ENCODE results near the gene ARHGEF16. TPM values are rescaled to one million over a fixed set of nuclear protein-coding genes. Genes with fewer than 3 reads are reported as not detected.

Gene ARHGEF16
- total RNA-seq, 1 donor from 2014 or later, result 1.7 TPM

DNA sequence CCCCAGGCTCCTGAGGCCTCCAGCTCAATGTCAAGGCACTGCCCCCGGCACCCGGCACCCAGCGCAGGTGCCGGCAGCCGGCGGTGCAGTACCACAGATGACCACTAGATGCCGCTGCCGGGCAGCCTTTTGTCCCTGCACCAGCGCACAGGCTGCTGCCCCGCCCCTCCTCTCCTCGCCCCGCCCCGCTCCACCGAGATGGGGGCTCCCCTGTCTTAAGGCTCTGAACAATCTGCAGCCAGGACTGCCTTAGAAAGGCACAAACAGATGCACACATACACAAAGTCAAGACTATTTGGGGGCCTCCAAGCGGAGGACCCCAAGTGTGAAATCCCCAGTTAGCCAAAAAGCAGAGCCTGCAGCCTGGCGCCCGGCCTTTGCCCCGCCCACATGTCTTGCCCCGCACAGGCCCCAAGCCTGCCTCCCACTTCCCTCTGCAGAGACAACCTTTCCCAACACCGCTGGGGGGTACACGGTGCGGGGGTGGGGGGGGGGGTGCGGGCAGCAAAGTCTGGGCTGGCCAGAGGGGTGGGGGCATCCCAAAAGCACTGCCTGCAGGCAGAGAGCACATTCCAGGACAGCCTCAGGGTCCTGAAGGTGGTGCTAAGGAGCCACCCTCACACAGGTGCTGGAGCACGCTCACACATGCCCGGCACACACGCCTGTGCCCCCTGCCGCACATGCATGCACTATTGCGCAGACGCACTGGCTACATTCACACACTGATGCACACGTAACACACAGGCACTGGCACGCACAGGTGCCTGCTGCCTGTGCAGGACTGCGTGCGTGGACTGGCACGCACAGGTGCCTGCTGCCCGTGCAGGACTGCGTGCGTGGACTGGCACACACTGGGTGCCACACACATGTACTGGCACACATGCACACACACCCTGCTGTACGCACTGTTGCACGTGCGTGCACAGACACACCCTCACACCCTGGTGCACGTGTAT is 37.1 kb downstream of the ARHGEF16 start:
- DNase-seq (peak; percentile 87), ATAC-seq (peak; percentile 85)
- intact Hi-C loops (cut with micrococcal nuclease), result loop anchor here (5.0 kb wide), 1 partner anchor 126 kb away; no protein-coding TSS in a partner anchor

DNA sequence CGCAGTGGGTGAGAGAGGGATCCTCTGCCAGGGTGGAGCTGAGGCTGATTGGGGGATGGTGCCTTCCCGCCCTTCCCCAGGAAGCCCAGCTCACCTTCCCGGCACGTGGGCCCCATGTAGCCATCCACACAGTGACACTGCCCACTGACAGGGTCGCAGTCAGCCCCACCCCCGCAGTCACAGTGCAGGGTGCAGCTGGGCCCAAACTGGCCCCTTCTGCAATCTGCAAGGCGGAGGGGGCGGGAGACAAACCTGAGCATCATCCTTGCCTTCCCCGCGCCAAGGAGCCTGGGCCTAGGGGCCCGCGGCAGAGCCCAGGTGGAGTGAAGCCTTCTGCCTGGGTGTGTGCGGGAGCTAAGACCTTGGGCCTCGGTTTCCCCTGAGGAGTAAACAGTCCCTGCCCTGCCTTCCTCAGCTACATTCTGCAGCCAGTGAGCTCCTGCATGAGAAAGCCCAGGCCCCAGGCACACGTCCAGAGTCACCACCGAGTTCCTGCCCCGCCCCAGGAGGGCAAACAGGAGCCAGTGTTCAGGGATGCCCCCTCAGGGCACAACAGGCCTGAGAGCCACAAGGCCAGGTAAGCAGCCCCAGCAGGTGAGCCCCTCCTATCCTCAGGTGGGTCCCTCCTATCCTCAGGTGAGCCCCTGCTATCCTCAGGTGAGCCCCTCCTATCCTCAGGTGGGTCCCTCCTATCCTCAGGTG is 38.2 kb downstream of the ARHGEF16 start:
- intact Hi-C loops (cut with micrococcal nuclease), result loop anchor here (5.0 kb wide), 1 partner anchor 125 kb away; no protein-coding TSS in a partner anchor
- ATAC-seq, result no peak

DNA sequence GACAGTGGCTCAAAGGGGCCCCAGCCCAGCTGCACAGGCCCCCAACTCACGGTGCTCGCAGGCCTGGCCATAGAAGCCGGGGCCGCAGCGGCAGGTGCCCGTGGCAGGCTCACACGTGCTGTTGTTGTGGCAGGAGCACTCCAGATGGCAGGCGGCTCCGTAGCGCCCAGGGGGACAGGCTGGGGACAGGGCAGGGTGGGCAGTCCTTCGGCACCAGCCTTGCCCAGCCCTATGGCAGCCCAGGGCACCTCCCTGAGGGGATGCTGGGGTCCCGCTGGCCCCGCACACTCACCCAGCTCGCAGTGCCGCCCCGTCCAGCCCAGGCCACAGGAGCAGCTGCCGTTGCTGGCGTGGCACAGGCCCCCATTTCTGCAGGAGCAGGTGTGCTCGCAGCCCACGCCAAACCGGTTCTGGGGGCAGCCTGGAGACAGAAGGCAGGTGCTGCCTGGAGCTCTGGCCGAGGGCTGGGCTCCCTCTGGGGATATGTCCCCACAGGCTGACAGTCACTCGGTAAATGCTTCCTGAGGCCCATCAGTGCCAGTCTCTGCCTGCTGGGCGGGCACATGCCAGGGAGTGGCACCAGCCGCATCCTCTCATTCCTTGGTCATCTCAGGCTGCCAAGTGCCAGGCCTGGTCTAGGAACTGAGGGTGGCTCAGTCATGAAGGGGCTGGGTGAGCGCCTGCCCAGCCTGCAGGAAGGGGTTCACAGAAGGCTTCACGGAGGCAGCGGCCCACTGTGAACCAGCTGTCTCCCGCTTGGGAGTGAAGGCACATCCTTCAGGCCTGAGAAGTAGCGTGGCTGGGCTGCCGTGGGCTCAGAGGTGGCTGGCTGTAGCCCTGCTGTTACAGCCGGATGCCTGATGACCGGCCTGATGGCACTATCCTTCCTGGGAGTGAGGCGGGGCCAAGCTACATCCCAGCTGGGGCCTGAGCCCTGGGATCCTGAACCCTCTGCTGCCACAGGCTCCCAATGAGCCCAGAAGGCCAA is 40.1 kb downstream of the ARHGEF16 start:
- ATAC-seq (no peak), DNase-seq (no peak)
- intact Hi-C loops (cut with micrococcal nuclease), result loop anchor here (5.0 kb wide), 1 partner anchor 123 kb away; no protein-coding TSS in a partner anchor

More for the DNA sequence above, 38.2 kb downstream of the ARHGEF16 start:
- DNase-seq, result no peak

DNA sequence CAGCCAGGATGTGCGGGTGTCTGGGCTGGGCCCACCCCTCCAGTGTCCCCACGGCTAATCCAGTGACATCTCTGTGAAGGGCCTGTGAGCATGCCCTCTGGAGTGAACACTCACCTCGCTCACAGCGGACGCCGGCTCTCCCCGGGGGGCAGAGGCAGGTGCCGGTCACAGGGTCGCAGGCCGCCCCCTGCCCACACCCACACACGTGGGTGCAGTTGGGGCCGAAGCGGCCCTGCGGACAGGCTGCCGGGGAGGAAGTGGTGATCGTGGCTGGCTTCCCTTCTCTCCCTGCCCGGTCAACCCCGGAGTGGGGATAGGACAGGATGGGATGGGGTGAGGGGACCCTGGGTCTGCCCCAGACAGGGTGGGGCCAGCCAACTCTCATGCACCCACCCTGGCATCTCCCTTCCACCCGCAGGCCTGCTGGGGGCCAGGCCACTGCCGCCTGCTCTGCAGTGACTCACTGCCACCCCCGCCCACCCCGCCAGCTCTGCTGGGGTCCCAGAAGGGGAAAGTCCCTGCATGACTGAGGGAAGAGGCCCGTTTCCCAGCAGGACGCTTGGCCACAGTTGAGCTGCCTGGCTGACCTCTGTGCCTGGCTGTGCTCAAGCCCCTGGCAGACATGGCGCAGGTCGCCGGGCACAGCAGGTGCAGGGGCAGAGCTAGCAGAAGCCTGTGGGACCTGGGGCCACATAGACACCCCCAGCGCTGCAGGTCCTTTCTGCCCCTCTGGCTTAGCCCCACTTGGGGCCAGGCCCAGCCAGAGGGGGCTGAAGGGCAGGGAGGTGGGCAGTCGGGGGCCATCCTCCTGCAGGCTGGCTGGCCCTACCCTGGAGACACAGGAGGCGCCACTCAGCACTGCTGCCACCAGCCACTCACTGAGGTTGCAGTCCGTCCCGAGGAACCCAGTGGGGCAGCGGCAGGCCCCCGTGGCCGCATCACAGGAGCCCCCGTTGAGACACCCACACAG is 41.6 kb downstream of the ARHGEF16 start:
- no peak for DNase-seq
- no peak for ATAC-seq
- intact Hi-C loops (cut with micrococcal nuclease), result no loop called here

DNA sequence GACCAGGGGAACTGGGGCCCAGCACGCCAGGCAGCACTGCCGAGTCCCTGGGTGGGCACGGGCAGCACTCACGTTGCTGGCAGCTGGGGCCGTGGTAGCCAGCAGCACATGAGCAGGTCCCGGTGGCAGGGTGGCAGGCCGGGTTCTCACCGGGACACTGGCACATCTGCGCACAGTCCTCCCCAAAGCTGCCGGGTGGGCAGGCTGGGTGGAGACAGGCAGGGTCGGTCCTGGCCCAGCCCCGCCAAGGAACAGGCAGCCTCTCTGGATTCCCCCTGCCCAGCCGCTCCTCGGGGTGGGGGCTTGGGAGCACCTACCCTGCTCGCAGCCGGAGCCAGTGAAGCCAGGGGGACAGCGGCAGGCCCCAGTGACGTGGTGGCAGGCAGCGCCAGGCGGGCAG is 42.5 kb downstream of the ARHGEF16 start:
- ATAC-seq (no peak), DNase-seq (no peak)
- intact Hi-C loops (cut with micrococcal nuclease), result no loop called here

DNA sequence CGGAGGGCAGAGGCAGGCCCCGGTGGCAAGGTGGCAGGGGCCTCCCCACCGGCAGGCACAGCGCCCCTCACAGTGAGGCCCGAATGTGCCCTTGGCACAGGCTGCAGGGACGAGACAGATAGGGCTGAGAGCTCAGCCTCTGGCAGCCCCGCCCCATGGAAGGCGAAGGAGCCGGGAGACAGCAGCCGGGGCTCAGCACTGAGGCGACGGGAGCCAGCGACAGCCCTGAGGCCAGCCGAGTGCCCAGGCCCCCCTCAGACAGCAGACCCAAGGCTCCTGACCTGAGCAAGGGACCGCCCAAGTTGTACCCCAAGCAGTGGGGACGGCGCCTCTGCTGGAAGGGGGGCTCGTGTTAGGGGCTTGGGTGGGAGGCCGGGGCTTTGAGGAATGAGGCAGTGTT is 43.1 kb downstream of the ARHGEF16 start:
- intact Hi-C loops (cut with micrococcal nuclease), result no loop called here
- no peak for ATAC-seq
- DNase-seq, result no peak

DNA sequence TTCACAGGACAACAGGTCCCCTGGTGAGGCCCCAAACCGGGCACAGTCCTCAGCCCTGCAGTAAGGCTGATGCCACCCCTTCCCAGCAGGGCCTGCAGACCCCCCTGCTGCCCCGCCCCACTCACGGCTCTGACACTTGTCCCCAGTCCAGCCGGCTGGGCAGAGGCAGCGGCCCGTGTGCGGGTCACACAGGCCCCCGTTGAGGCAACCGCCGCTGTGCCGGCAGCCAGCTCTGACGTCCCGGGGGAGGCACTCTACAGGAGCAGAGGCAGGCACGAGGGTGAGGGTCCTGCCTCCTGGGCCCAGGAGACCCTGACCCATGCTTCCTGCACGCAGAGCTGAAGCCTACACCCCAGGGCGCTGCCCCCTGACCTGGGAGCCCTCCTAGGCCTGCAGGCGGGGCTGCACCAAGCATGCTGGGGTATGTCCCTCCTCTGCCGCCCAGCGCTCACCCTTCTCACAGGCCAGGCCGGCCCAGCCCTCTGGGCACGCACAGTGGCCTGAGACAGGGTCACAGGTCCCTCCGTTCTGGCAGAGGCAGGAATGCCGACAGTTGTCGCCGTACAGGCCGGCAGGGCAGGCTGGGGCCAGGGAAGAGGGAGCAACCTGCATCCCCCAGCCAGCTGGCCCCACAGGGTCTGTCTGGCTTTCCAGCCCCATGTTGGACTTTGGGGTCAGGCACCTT is 43.9 kb downstream of the ARHGEF16 start:
- intact Hi-C loops (cut with micrococcal nuclease), result no loop called here
- DNase-seq, result no peak
- ATAC-seq, result no peak

DNA sequence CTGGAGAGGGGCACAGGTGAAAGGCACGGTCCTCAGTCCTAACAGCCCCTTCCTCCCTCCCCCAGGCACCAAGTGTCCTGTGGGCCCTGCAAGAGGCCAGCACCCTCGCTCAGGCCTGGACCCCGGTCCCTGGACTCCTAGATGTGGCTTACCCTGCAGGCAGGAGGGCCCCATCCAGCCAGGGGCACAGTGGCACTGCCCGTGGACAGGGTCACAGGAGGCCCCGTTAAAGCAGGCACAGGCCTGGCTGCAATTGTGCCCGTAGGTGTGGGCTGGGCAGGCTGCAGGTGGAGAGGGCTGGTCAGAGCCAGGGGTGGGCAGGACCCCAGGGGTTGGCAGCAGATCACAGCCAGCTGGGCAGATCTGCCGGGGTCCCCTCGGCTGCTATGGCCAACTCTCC is 44.5 kb downstream of the ARHGEF16 start:
- ATAC-seq, result no peak

DNA sequence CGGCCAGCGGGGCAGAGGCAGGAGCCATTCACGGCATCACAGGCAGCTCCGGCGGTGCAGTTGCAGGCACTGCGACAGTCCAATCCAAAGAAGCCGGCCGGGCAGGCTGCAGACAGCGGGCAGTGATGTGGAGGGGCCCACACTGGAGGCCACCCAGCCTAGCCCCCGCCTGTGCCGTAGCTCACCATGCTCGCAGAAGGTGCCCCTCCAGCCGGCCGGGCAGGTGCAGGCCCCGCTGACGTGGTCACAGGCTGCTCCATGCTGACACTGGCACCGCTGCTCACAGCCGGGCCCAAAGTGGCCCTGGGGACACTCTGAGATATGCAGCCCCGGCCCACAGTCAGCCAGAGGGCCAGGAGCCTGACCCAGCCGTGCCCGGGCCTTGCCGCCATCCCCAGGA is 45.1 kb downstream of the ARHGEF16 start:
- intact Hi-C loops (cut with micrococcal nuclease), result no loop called here
- no peak for DNase-seq
- ATAC-seq, result no peak

More for the DNA sequence above, 44.5 kb downstream of the ARHGEF16 start:
- intact Hi-C loops (cut with micrococcal nuclease), result no loop called here
- DNase-seq, result no peak

DNA sequence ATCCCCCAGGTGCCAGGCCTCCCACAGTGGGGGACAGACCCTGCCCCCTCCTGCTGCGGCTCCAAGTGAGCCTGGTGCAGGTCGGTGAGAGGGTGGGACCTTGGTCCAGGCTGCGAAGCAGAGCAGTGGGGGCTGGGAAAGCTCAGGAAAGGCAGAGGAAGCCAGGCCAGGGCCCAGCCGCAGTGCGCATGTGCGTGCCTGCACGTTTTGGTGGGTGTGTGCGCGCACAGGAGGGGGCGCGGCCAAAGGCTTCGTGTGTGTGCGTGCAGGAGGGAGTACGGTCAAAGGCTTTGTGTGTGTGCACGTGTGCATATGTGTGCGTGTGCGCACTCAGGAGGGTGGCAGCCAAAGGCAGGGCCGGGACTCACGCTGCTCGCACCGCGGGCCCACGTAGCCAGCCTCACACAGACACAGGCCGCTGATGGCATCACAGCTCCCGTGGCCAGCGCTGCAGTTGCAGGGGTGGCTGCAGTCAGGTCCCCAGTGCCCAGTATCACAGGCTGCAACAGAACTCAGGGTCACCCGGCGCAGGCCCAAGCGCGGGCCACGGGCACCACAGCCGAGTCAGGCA is 45.9 kb downstream of the ARHGEF16 start:
- intact Hi-C loops (cut with micrococcal nuclease), result no loop called here
- no peak for ATAC-seq
- no peak for DNase-seq

DNA sequence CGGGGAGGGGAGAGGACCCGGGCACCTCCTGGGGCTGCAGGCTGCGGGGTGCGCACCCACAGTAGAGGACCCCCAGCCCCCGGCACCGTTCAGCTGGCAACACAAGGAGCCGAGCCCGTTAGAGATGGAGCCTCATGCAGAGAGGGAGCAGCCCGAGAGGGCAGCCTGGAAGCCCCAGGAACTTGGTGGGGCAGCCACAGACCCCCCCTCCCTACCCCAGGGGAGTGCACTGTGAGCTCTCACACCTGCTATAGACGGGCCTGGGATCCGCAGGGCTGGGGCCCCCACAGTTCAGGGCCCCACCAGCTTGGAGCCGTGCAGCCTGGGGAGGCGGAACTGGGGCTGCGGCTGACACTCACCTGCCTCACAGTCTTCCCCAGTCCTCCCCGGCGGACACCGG is 47.0 kb downstream of the ARHGEF16 start:
- ATAC-seq (no peak), DNase-seq (no peak)
- intact Hi-C loops (cut with micrococcal nuclease), result no loop called here

DNA sequence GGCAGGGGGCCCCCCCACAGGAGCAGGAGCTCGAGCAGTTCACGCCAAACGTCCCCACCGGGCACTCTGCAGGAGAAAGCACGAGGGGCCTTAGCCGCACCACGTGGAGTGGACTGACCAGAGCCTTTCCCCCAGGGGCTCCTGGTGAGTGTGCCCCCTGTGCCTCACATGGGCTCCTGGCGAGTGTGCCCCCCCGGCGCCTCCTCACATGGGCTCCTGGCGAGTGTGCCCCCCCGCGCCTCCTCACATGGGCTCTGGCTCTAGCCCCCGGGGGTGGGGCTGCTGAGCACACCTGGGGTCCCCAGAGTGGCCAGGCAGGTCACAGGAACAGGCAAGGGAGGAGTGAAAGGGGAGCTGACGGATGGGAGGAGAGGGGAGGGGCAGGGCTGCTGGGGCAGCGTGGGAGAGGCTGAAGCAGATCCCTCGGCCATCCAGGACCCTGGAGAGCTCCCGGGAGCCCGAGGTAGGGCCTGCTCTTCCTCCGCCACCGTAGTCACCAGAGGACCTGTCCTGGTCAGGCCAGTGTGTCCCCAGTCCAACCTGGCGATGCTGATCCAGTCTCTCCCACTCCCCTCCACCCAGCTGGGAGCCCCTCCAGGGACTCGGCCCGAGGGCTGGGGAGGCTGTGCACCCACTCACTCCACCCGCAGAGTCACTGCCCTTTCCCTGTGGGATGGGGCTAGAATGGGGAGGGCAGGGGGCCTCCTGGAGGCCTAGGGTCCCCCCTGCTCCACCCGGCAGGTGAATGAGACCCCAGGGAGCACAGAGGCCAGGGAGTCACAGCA is 47.6 kb downstream of the ARHGEF16 start:
- DNase-seq (peak; percentile 67), ATAC-seq (peak; percentile 75)
- intact Hi-C loops (cut with micrococcal nuclease), result no loop called here

DNA sequence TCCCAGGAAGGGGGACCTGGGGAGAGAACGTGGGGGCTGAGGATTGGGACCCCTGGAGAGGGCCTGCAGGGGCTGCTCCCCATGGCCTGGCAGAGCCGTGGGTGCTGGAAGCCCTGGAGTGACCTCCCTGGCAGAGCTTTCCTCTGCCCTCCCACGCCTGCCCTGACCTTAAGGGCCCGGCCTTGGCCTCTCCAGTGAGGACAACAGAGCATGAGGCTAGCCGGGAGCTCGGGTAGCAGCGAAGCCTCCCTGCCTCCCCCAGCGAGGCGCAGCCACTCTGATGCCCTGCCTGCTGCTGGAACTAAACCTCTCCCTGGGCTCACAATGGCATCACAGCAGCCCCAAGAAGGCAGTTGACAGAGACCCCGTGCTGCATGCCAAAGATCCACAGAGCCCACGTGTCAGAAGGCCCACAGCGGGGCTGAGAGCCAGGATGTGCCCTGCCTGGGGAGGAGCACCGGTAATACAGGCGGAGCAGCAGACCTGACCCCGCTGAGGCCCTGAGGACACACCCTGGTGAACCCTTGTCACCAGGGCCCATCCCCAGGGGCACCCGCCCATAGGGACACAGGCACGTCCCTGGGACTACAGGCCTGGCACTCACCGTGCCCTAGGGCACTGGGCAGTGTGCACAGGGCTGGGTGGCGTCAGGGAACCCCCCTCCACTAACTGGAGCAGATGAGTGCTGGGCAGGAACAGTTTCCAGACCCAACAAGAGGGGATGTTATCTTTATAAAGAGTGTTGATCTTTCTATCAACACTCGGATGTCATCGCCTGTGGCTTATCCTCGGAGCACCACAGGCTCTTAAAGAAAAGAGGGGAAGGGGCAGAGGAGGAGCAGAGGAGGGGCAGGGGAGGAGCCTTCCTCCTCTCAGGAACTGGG is 48.4 kb downstream of the ARHGEF16 start:
- intact Hi-C loops (cut with micrococcal nuclease), result no loop called here

DNA sequence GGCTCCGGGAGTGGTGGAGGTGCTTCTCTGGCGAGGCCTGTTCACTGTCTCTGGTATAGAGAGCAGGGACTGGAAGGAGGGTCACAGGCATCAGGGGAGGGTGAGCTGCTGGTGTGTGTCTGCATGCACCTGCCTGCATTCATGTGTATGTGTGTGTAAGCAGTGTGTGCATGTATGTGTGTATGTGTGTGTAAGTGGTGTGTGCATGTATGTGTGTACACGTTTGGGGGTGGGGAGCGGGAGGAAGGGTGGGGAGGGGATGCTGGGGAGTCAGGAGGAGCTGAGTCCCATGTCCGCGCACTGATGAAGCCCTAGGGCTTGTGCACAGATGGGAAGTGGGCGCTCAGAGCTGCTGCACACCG is 49.0 kb downstream of the ARHGEF16 start:
- DNase-seq (no peak), ATAC-seq (no peak)
- intact Hi-C loops (cut with micrococcal nuclease), result no loop called here

More for the DNA sequence above, 48.4 kb downstream of the ARHGEF16 start:
- ATAC-seq, result no peak
- no peak for DNase-seq

DNA sequence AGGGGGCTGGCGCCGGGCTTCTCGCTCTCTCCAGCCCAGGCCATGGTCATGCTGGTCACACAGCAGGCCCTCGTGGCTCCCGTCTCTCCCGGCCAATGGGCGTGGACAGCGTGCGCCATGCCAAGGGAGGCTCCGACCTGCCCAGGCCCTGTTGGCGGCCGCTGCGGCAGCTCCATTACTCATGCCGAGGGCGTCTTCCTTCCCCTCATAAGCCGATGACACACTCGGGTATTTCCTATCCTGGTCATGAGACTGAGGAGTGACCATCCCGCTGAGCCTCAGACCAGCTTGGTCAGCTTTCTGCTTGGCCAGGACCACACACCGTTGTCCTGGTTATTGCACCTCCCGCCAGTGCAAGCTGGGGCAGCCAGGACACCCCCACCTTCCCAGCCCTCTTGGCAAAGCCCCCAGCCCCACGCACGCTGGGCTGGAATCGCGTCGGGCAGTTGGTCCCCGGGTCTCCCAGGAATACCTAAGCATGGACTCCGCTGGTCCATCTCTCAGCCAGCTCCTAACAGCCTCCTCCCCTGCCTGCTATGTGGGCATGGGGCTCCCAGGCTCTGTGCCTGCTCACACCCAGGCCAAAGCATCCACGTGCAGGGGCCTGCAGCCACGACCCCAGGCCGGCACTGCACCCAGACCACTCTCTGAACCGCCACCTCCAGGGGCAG is 49.8 kb downstream of the ARHGEF16 start:
- intact Hi-C loops (cut with micrococcal nuclease), result no loop called here
- DNase-seq, result peak; percentile 69
- ATAC-seq, result peak; percentile 23
